HCT116 (cell line): Measurements from ENCODE around the gene NCF2. TPM values are rescaled to one million over a fixed set of nuclear protein-coding genes. Genes with fewer than 3 reads are reported as not detected.

Experiments
- ATAC-seq: fragments of 200-7000 bp; cut with Tn5 transposase; 2 replicates; pipeline ENCODE4 v1.9.1; 2020; ENCODE audit warnings: mild to moderate bottlenecking, moderate library complexity
- BruUV-seq: library from RNA; stranded (reverse); fragments of 400-500 nt; replicated peaks from 2 replicates; lab custom pipeline; 2021; lab: Mats Ljungman, UMichigan
- CTCF ChIA-PET: fragments of 300-600 bp; sonication (Branson Sonifier 250); formaldehyde crosslinking; loops from one replicate; lab custom pipeline; 2021; ENCODE audit warnings: antibody characterized with exemption; lab: Charles Lee
- POLR2A ChIA-PET: fragments of 300-600, 350-600 bp; sonication (Branson Sonifier 250); formaldehyde crosslinking; loops from one replicate; lab custom pipeline; 2021; ENCODE audit warnings: antibody characterized with exemption; lab: Charles Lee
- RAD21 ChIA-PET, 2 experiments: fragments of 300-600 bp; sonication (Branson Sonifier 250); formaldehyde crosslinking; loops; one replicate each; lab custom pipeline; 2023; ENCODE audit warnings: low total read pairs in 2 of 2; ENCODE audit not compliant: uncharacterized antibody in 2 of 2, unreplicated experiment in 2 of 2, low non-redundant PET in 1 of 2; lab: Charles Lee
- DNase-seq: peaks from one replicate; pipeline ENCODE4 v3.0.0-alpha.2; 2010; ENCODE audit warnings: low read depth, low spot score
- H2AFZ ChIP-seq: fragments of 200-600 bp; shearing (Covaris generic), sonication (generic); 2 replicates; pipeline ENCODE4 v1.6.1; 2017; ENCODE audit warnings: low read depth, mixed run types, mixed read lengths, antibody characterized with exemption, low read length; ENCODE audit not compliant: poor library complexity, severe bottlenecking
- H3K27ac ChIP-seq: 2 replicates; pipeline ENCODE4 v1.5.1; 2012; ENCODE audit warnings: low read depth, low read length
- H3K27me3 ChIP-seq: fragments of 200-600 bp; sonication (generic); 2 replicates; pipeline ENCODE4 v1.6.1; 2016; ENCODE audit warnings: mixed run types, low read length, mixed read lengths; ENCODE audit not compliant: insufficient read depth
- H3K36me3 ChIP-seq, 2 experiments: fragments of 200-500 bp in 1 of 2; fragments of 200-600 bp in 1 of 2; sonication (Bioruptor generic) in 1 of 2; sonication (generic) in 1 of 2; 2 replicates each; pipeline versions ENCODE4 v1.5.1 to v1.6.1; 2014 to 2016; ENCODE audit warnings: low read length in 2 of 2, inconsistent platforms in 1 of 2, mixed read lengths in 1 of 2, mixed run types in 1 of 2; ENCODE audit not compliant: insufficient read depth in 2 of 2, control insufficient read depth in 1 of 2
- H3K4me1 ChIP-seq, 2 experiments: fragments of 200-600 bp in 1 of 2; sonication (generic) in 1 of 2; 2 replicates each; pipeline versions ENCODE4 v1.5.1 to v1.6.1; 2012 to 2017; ENCODE audit warnings: low read length in 2 of 2, inconsistent platforms in 1 of 2, mild to moderate bottlenecking in 1 of 2, mixed read lengths in 1 of 2, mixed run types in 1 of 2, moderate library complexity in 1 of 2; ENCODE audit not compliant: insufficient read depth in 2 of 2, control insufficient read depth in 1 of 2
- H3K4me2 ChIP-seq: fragments of 200-600 bp; sonication (generic); 2 replicates; pipeline ENCODE4 v1.6.1; 2017; ENCODE audit warnings: mixed run types, low read length, mixed read lengths
- H3K4me3 ChIP-seq, 2 experiments: fragments of 200-600 bp in 1 of 2; sonication (generic) in 1 of 2; replicated peaks in 1 of 2; 2 replicates each; pipeline ENCODE4 v1.5.1; 2011 to 2016; ENCODE audit warnings: low read length in 2 of 2, control low read depth in 1 of 2, low read depth in 1 of 2, mild to moderate bottlenecking in 1 of 2, mixed read lengths in 1 of 2, mixed run types in 1 of 2
- H3K79me2 ChIP-seq: fragments of 200-600 bp; sonication (generic); 2 replicates; pipeline ENCODE4 v1.6.1; 2017; ENCODE audit warnings: mild to moderate bottlenecking, mixed run types, low read length, moderate library complexity, mixed read lengths; ENCODE audit not compliant: insufficient read depth
- H3K9ac ChIP-seq: fragments of 200-600 bp; sonication (generic); 2 replicates; pipeline ENCODE4 v1.6.1; 2016; ENCODE audit warnings: low read length, mixed read lengths
- H3K9me2 ChIP-seq: fragments of 200-600 bp; sonication (generic), shearing (Covaris generic); 2 replicates; pipeline ENCODE4 v1.6.1; 2017; ENCODE audit warnings: mixed run types, mild to moderate bottlenecking, moderate library complexity; ENCODE audit not compliant: insufficient read depth
- H3K9me3 ChIP-seq, 2 experiments: fragments of 200-500 bp in 1 of 2; fragments of 200-600 bp in 1 of 2; sonication (Bioruptor generic) in 1 of 2; sonication (generic) in 1 of 2; 2 replicates each; pipeline ENCODE4 v1.6.1; 2014 to 2017; ENCODE audit warnings: low read length in 2 of 2, mixed read lengths in 2 of 2, inconsistent platforms in 1 of 2, low read depth in 1 of 2, mild to moderate bottlenecking in 1 of 2, mixed run types in 1 of 2, moderate library complexity in 1 of 2; ENCODE audit not compliant: control insufficient read depth in 1 of 2, insufficient read depth in 1 of 2
- H4K20me1 ChIP-seq: fragments of 200-600 bp; sonication (generic), shearing (Covaris generic); 2 replicates; pipeline ENCODE4 v1.6.1; 2017; ENCODE audit warnings: mixed run types, mild to moderate bottlenecking, moderate library complexity; ENCODE audit not compliant: insufficient read depth
- CEBPB ChIP-seq: IDR thresholded peaks from 2 replicates; pipeline ENCODE4 v1.6.1; 2012; ENCODE audit warnings: low read depth
- ELF1 ChIP-seq: IDR thresholded peaks from 2 replicates; pipeline ENCODE4 v1.6.1; 2012; ENCODE audit warnings: low read depth, borderline replicate concordance
- EZH2phosphoT487 ChIP-seq: fragments of 200-600 bp; IDR thresholded peaks from 2 replicates; pipeline ENCODE4 v1.6.1; 2018; ENCODE audit warnings: antibody characterized with exemption, borderline replicate concordance
- FOSL1 ChIP-seq: IDR thresholded peaks from 2 replicates; pipeline ENCODE4 v1.6.1; 2012; ENCODE audit warnings: low read depth
- POLR2A ChIP-seq: IDR thresholded peaks from 2 replicates; pipeline ENCODE4 v1.7.0; 2011; ENCODE audit warnings: borderline replicate concordance; ENCODE audit not compliant: insufficient read depth, insufficient read length; ENCODE audit errors: extremely low read depth
- SIN3A ChIP-seq: IDR thresholded peaks from 2 replicates; pipeline ENCODE4 v1.6.1; 2012; ENCODE audit warnings: low read depth
- SP1 ChIP-seq: IDR thresholded peaks from 2 replicates; pipeline ENCODE4 v1.6.1; 2012; ENCODE audit warnings: low read depth
- TCF7L2 ChIP-seq: IDR thresholded peaks from 2 replicates; pipeline ENCODE4 v1.7.0; 2011; ENCODE audit warnings: borderline replicate concordance, inconsistent platforms; ENCODE audit not compliant: insufficient read depth, insufficient read length; ENCODE audit errors: extremely low read depth
- YY1 ChIP-seq: IDR thresholded peaks from 2 replicates; pipeline ENCODE4 v1.6.1; 2011; ENCODE audit warnings: low read length, low read depth, moderate library complexity, mild to moderate bottlenecking; ENCODE audit not compliant: insufficient replicate concordance; ENCODE audit errors: extremely low read depth
- ZNF274 ChIP-seq: fragments of 200-500 bp; sonication (Bioruptor generic); IDR thresholded peaks from 2 replicates; pipeline ENCODE4 v1.6.1; 2014; ENCODE audit warnings: mild to moderate bottlenecking, low read depth, low read length, inconsistent platforms
- intact Hi-C: fragments of 100-400 bp; cut with micrococcal nuclease; formaldehyde crosslinking; loops from 2 replicates; pipeline ENCODE4 v1.10.0; 2022
- total RNA-seq: library from RNA; stranded (reverse); gene quantifications from one replicate; pipeline ENCODE4 v1.2.1, GENCODE V29; 2021; ENCODE audit not compliant: unreplicated experiment
- TF ChIP-seq, protein P1 (sequence below): IDR thresholded peaks from 2 replicates; pipeline ENCODE4 v1.6.1; 2012
- TF ChIP-seq, protein P2 (sequence below), 3 experiments: fragments of 200-600 bp in 1 of 3; sonication (generic) in 1 of 3; IDR thresholded peaks in 2 of 3; conservative IDR thresholded peaks in 1 of 3; 2 replicates each; pipeline ENCODE4 v1.5.1; 2012 to 2017; ENCODE audit warnings: low read depth in 2 of 3, low read length in 2 of 3, antibody characterized with exemption in 1 of 3, borderline replicate concordance in 1 of 3, control low read depth in 1 of 3, mild to moderate bottlenecking in 1 of 3, mixed read lengths in 1 of 3, mixed run types in 1 of 3, moderate library complexity in 1 of 3; ENCODE audit not compliant: insufficient read depth in 1 of 3

NCF2 gene
- total RNA-seq, 1 experiment from 2014 or later: 0.25 TPM

- intact Hi-C loops: no loop called here
Measured at GRCh38 chr1:183578856-183579255, 11.4 kb downstream of the NCF2 start.

GRCh38 chr1:183577897-183578465 is 12.3 kb downstream of the NCF2 start:
- ChIA-PET RAD21 (no interaction called here), POLR2A (no interaction called here), CTCF (interaction anchor here (1.5 kb wide), 1 partner anchor 11 kb away, joined by 3 read pairs; no protein-coding TSS in a partner anchor)
- no peak overlapping the region for H3K4me2 ChIP-seq
- H3K36me3 ChIP-seq: no peaks in the 10 kb centered on the region
- H4K20me1 ChIP-seq: no peaks in the 10 kb centered on the region
- TF ChIP-seq, protein P1, sequence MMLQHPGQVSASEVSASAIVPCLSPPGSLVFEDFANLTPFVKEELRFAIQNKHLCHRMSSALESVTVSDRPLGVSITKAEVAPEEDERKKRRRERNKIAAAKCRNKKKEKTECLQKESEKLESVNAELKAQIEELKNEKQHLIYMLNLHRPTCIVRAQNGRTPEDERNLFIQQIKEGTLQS: no peak
- TF ChIP-seq ZNF274 (no peak), SIN3A (no peak), EZH2phosphoT487 (no peak), POLR2A (no peak), TCF7L2 (no peak), YY1 (no peak), ELF1 (no peak), CEBPB (no peak)
- no peak overlapping the region for H3K4me3 ChIP-seq
- ATAC-seq: no peak
- H3K79me2 ChIP-seq: no peaks in the 10 kb centered on the region
- H3K27me3 ChIP-seq: 0 out of 2 replicates have a peak, but pooled peaks cover 3% of the 10 kb centered on the region
- H3K9me2 ChIP-seq: no peaks in the 10 kb centered on the region
- no TSS peak for BruUV-seq
- peaks cover 0 to 4% of the 10 kb centered on the region in 2 experiments; a peak in 2 of 4 replicates for H3K4me1 ChIP-seq
- intact Hi-C loops: no loop called here
- H3K27ac ChIP-seq: no peak overlapping the region
- no peaks in the 10 kb centered on the region for H3K9me3 ChIP-seq
- DNase-seq: no peak
- H2AFZ ChIP-seq: no peak overlapping the region
- H3K9ac ChIP-seq: no peak overlapping the region

More at GRCh38 chr1:183578856-183579255, 11.4 kb downstream of the NCF2 start:
- no peaks in the 10 kb centered on the region for H4K20me1 ChIP-seq
- H3K4me3 ChIP-seq: no peak overlapping the region
- no peak overlapping the region for H3K4me2 ChIP-seq
- DNase-seq: no peak
- no TSS peak for BruUV-seq
- no peaks in the 10 kb centered on the region for H3K79me2 ChIP-seq
- H3K27ac ChIP-seq: no peak overlapping the region
- H3K4me1 ChIP-seq: peaks cover 0 to 4% of the 10 kb centered on the region in 2 experiments; a peak in 2 of 4 replicates
- H2AFZ ChIP-seq: no peak overlapping the region
- no peak for ATAC-seq
- TF ChIP-seq SP1: no peak
- TF ChIP-seq, protein P2, sequence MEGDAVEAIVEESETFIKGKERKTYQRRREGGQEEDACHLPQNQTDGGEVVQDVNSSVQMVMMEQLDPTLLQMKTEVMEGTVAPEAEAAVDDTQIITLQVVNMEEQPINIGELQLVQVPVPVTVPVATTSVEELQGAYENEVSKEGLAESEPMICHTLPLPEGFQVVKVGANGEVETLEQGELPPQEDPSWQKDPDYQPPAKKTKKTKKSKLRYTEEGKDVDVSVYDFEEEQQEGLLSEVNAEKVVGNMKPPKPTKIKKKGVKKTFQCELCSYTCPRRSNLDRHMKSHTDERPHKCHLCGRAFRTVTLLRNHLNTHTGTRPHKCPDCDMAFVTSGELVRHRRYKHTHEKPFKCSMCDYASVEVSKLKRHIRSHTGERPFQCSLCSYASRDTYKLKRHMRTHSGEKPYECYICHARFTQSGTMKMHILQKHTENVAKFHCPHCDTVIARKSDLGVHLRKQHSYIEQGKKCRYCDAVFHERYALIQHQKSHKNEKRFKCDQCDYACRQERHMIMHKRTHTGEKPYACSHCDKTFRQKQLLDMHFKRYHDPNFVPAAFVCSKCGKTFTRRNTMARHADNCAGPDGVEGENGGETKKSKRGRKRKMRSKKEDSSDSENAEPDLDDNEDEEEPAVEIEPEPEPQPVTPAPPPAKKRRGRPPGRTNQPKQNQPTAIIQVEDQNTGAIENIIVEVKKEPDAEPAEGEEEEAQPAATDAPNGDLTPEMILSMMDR (IDR thresholded peaks at IDR 0.05 in 2 of 3, conservative IDR thresholded peaks at IDR 0.05 in 1 of 3; ENCODE audit: borderline replicate concordance in 1 of 3, insufficient read depth in 1 of 3, low read depth in 2 of 3, low read length in 2 of 3): no peak
- no peak for TF ChIP-seq FOSL1
- no peaks in the 10 kb centered on the region for H3K9me3 ChIP-seq
- CTCF ChIA-PET: interaction anchor here (1.5 kb wide), 1 partner anchor 10 kb away, joined by 3 read pairs; no protein-coding TSS in a partner anchor
- RAD21 ChIA-PET: no interaction called here
- H3K9ac ChIP-seq: no peak overlapping the region
- POLR2A ChIA-PET: no interaction called here
- no peaks in the 10 kb centered on the region for H3K36me3 ChIP-seq
- peaks cover under 1% of the 10 kb centered on the region; the same call in 1 of the 2 replicates for H3K9me2 ChIP-seq
- 0 out of 2 replicates have a peak, but pooled peaks cover 3% of the 10 kb centered on the region for H3K27me3 ChIP-seq
